GM12892 (cell line): ENCODE results near the gene OVAAL.

Source experiments
- POLR2A ChIP-seq: IDR thresholded peaks from 2 replicates; pipeline ENCODE4 v1.6.1; 2011; ENCODE audit warnings: low read depth, low read length, control low read depth
- POLR2AphosphoS5 ChIP-seq: IDR thresholded peaks from 2 replicates; pipeline ENCODE4 v1.6.1; 2011; ENCODE audit warnings: low read depth, low read length, control low read depth
- TAF1 ChIP-seq: IDR thresholded peaks from 2 replicates; pipeline ENCODE4 v1.6.1; 2011; ENCODE audit warnings: low read depth, mild to moderate bottlenecking, control low read depth, low read length, borderline replicate concordance

GRCh38 chr1:180530501-180530900 is 28.3 kb upstream of the OVAAL start:
- TF ChIP-seq TAF1 (no peak), POLR2A (no peak), POLR2AphosphoS5 (no peak)
